ENCODE measurements around the gene SYNE1.

GRCh38 chr6:152240436-152240835, 396.7 kb downstream of the SYNE1 start:
- TF ChIP-seq GATA2 (IDR thresholded peaks at IDR 0.05; ENCODE audit: low read depth, low read length), result no peak
- no peak for TF ChIP-seq GATA3 (IDR thresholded peaks at IDR 0.05; ENCODE audit: low read depth, low read length)

Data from SH-SY5Y (cell line).